WTC11 (cell line): ENCODE measurements around the gene AGBL4. TPM values are rescaled to one million over a fixed set of nuclear protein-coding genes. Genes with fewer than 3 reads are reported as not detected.

ENCODE experiments used
- ATAC-seq: fragments of 200-7000 bp; cut with Tn5 transposase; 2 replicates; pipeline ENCODE4 v1.10.0; 2021; ENCODE audit warnings: mild to moderate bottlenecking, moderate library complexity
- CTCF ChIA-PET: fragments of 300-600 bp; sonication (Branson Sonifier 250); formaldehyde crosslinking; loops from one replicate; lab custom pipeline; 2021; ENCODE audit warnings: antibody characterized with exemption; lab: Charles Lee
- POLR2A ChIA-PET: fragments of 350-600 bp; sonication (Branson Sonifier 250); formaldehyde crosslinking; loops from one replicate; lab custom pipeline; 2021; ENCODE audit warnings: antibody characterized with exemption; lab: Charles Lee
- DNase-seq: peaks from one replicate; pipeline ENCODE4 v3.0.0; 2021; ENCODE audit warnings: low spot score
- H3K27ac Mint-ChIP-seq: 2 replicates; pipeline ENCODE4 v1.8.0; 2021; ENCODE audit warnings: mixed read lengths
- H3K27me3 Mint-ChIP-seq: 2 replicates; pipeline ENCODE4 v1.8.0; 2021; ENCODE audit warnings: low read depth, mild to moderate bottlenecking, moderate library complexity, mixed read lengths
- H3K36me3 Mint-ChIP-seq: 2 replicates; pipeline ENCODE4 v1.8.0; 2021; ENCODE audit warnings: mixed read lengths
- H3K4me1 Mint-ChIP-seq: 2 replicates; pipeline ENCODE4 v1.8.0; 2022; ENCODE audit warnings: mixed read lengths
- H3K4me3 Mint-ChIP-seq: 2 replicates; pipeline ENCODE4 v1.8.0; 2021; ENCODE audit warnings: mild to moderate bottlenecking, moderate library complexity, mixed read lengths
- H3K9me3 Mint-ChIP-seq: 2 replicates; pipeline ENCODE4 v1.8.0; 2021; ENCODE audit warnings: mixed read lengths
- AR ChIP-seq: fragments of 250-450 bp; sonication (Bioruptor Pico); IDR thresholded peaks from 2 replicates; pipeline ENCODE4 v1.9.0; 2021; ENCODE audit warnings: mild to moderate bottlenecking
- ATF2 ChIP-seq: sonication (generic); formaldehyde crosslinking; IDR thresholded peaks from 2 replicates; pipeline ENCODE4 v1.8.1; 2022; ENCODE audit warnings: low read depth, missing genetic modification reagents, borderline replicate concordance
- E2F4 ChIP-seq: sonication (generic); formaldehyde crosslinking; IDR thresholded peaks from 2 replicates; pipeline ENCODE4 v1.8.1; 2022; ENCODE audit warnings: low read depth, mild to moderate bottlenecking, moderate library complexity, missing genetic modification reagents, borderline replicate concordance
- E2F5 ChIP-seq: sonication (generic); formaldehyde crosslinking; IDR thresholded peaks from 2 replicates; pipeline ENCODE4 v1.8.1; 2022; ENCODE audit warnings: mild to moderate bottlenecking, moderate library complexity, missing genetic modification reagents
- ETV6 ChIP-seq: sonication (generic); formaldehyde crosslinking; IDR thresholded peaks from 2 replicates; pipeline ENCODE4 v1.8.1; 2022; ENCODE audit warnings: mild to moderate bottlenecking, missing genetic modification reagents
- IRF2 ChIP-seq: sonication (generic); formaldehyde crosslinking; IDR thresholded peaks from 2 replicates; pipeline ENCODE4 v1.8.0; 2022; ENCODE audit warnings: low read depth, missing genetic modification reagents, borderline replicate concordance
- JUN ChIP-seq: sonication (generic); formaldehyde crosslinking; IDR thresholded peaks from 2 replicates; pipeline ENCODE4 v1.8.0; 2023; ENCODE audit warnings: mild to moderate bottlenecking, missing genetic modification reagents
- MLX ChIP-seq: sonication (generic); formaldehyde crosslinking; IDR thresholded peaks from 2 replicates; pipeline ENCODE4 v1.8.1; 2023; ENCODE audit warnings: mild to moderate bottlenecking, missing genetic modification reagents, moderate library complexity
- PREB ChIP-seq: sonication (generic); formaldehyde crosslinking; IDR thresholded peaks from 2 replicates; pipeline ENCODE4 v1.8.1; 2022; ENCODE audit warnings: mild to moderate bottlenecking, missing genetic modification reagents, moderate library complexity, borderline replicate concordance
- SP1 ChIP-seq: sonication (generic); formaldehyde crosslinking; conservative IDR thresholded peaks from 2 replicates; pipeline ENCODE4 v1.8.1; 2022; ENCODE audit warnings: missing genetic modification reagents
- TP53 ChIP-seq: sonication (generic); formaldehyde crosslinking; IDR thresholded peaks from 2 replicates; pipeline ENCODE4 v1.8.1; 2023; ENCODE audit warnings: mild to moderate bottlenecking, missing genetic modification reagents
- ZNF121 ChIP-seq: sonication (generic); formaldehyde crosslinking; IDR thresholded peaks from 2 replicates; pipeline ENCODE4 v1.8.0; 2023; ENCODE audit warnings: missing genetic modification reagents
- ZNF532 ChIP-seq: fragments of 250-450 bp; sonication (Bioruptor Pico); IDR thresholded peaks from 2 replicates; pipeline ENCODE4 v1.9.0; 2021; ENCODE audit warnings: mild to moderate bottlenecking, borderline replicate concordance
- ZSCAN18 ChIP-seq: fragments of 250-450 bp; sonication (Bioruptor Pico); IDR thresholded peaks from 2 replicates; pipeline ENCODE4 v2.1.2; 2022; ENCODE audit warnings: mild to moderate bottlenecking, moderate library complexity
- total RNA-seq: library from RNA; stranded (reverse); gene quantifications from 3 replicates; pipeline ENCODE4 v1.2.3, GENCODE V29; 2021

Gene AGBL4
- total RNA-seq, 1 experiment from 2014 or later, result 0.87 TPM

GRCh38 chr1:48889082-48889481, 1134.7 kb downstream of the AGBL4 start:
- TF ChIP-seq E2F4 (CRISPR knock-in tag), result no peak
- no peak for TF ChIP-seq JUN (CRISPR knock-in tag)
- no peak for TF ChIP-seq ZNF121 (CRISPR knock-in tag)
- no peak for TF ChIP-seq ZNF532 (CRISPR knock-in tag)
- no peak for TF ChIP-seq ZSCAN18
- TF ChIP-seq IRF2, result no peak
- no peak for TF ChIP-seq SP1 (CRISPR knock-in tag)
- no peak for TF ChIP-seq ATF2 (CRISPR knock-in tag)
- no peak for TF ChIP-seq ETV6
- no peak for TF ChIP-seq MLX (CRISPR knock-in tag)
- no peak for TF ChIP-seq E2F5
- no peak for DNase-seq
- POLR2A ChIA-PET, result no interaction called here

GRCh38 chr1:48887796-48888195, 1136.0 kb downstream of the AGBL4 start:
- no peak for ATAC-seq
- no peak overlapping the region for H3K4me3 Mint-ChIP-seq
- CTCF ChIA-PET, result interaction anchor here (0.8 kb wide), 1 partner anchor 17 kb away, joined by 3 read pairs; no protein-coding TSS in a partner anchor
- H3K27me3 Mint-ChIP-seq, result no peaks in the 10 kb centered on the region; the same call in 1 of the 2 replicates
- TF ChIP-seq ETV6, result no peak
- TF ChIP-seq, all 79 proteins: peak for 0
- Mint-ChIP-seq H3K9me3 (no peaks in the 10 kb centered on the region), H3K36me3 (no peaks in the 10 kb centered on the region), H3K27ac (no peak overlapping the region), H3K4me1 (peaks cover 47% of the 10 kb centered on the region)
- DNase-seq, result no peak
- POLR2A ChIA-PET, result no interaction called here

More at GRCh38 chr1:48889082-48889481, 1134.7 kb downstream of the AGBL4 start:
- CTCF ChIA-PET, result interaction anchor here (1.0 kb wide), 1 partner anchor 762 kb away, joined by 3 read pairs; no protein-coding TSS in a partner anchor
- no peaks in the 10 kb centered on the region; the same call in 1 of the 2 replicates for H3K27me3 Mint-ChIP-seq
- H3K27ac Mint-ChIP-seq, result no peak overlapping the region
- no peaks in the 10 kb centered on the region for H3K36me3 Mint-ChIP-seq
- no peak overlapping the region for H3K4me3 Mint-ChIP-seq
- no peak for ATAC-seq
- peaks cover 46% of the 10 kb centered on the region for H3K4me1 Mint-ChIP-seq
- no peaks in the 10 kb centered on the region for H3K9me3 Mint-ChIP-seq

- Mint-ChIP-seq H3K27ac (no peak overlapping the region), H3K27me3 (no peaks in the 10 kb centered on the region; the same call in 1 of the 2 replicates), H3K4me3 (no peak overlapping the region), H3K36me3 (no peaks in the 10 kb centered on the region), H3K4me1 (peaks cover 10% of the 10 kb centered on the region), H3K9me3 (peaks cover 4% of the 10 kb centered on the region; the same call in 1 of the 2 replicates)
- DNase-seq (no peak), ATAC-seq (no peak)
- POLR2A ChIA-PET, result no interaction called here
- CTCF ChIA-PET, result no interaction called here
- TF ChIP-seq ATF2 (CRISPR knock-in tag) (no peak), TP53 (no peak), PREB (CRISPR knock-in tag) (no peak), AR (no peak)
These were observed 1141.7 kb downstream of the AGBL4 start for GRCh38 chr1:48882020-48882419.
